ENCODE results near the gene ADAMTSL1. TPM values are rescaled to one million over a fixed set of nuclear protein-coding genes. Genes with fewer than 3 reads are reported as not detected.

The ADAMTSL1 gene
- total and polyA plus RNA-seq, 12 donors, result 0.37 to 5.2 (median 1.9) TPM

DNA sequence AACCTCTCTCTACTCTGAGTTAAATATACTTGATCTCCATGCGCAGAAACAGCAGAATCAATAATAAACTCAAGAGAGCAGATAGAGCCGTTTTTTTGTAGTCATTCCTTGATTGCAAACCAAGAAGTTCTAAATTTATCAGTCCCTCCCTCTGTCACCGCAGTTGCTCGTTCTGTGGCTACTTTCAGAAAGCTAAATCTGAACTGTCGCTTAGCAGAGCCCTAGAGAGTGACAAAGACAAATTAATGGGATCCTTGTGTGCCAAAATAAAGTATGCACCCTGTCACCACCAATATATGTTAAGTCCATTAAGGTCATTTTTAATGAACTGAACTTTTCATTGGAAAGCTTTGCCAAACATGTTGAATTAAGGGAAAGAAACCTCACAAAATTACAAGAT, 218.3 kb downstream of the ADAMTSL1 start:
- Histone ChIP-seq H3K9me3 (peaks cover 0 to 18% (median 5%) of the 10 kb centered on the region in 11 donors), H3K4me3 (no peak overlapping the region), H3K36me3 (peaks cover 0 to 12% (median 0%) of the 10 kb centered on the region in 9 donors), H3K4me1 (peaks cover 0 to 16% (median 5%) of the 10 kb centered on the region in 9 donors), H3K27ac (no peak overlapping the region), H3K27me3 (no peaks in the 10 kb centered on the region)
- ATAC-seq (peak in 3 of 8 donors; percentile 41 to 54 (median 49)), DNase-seq (no peak)
- TF ChIP-seq, protein P1, sequence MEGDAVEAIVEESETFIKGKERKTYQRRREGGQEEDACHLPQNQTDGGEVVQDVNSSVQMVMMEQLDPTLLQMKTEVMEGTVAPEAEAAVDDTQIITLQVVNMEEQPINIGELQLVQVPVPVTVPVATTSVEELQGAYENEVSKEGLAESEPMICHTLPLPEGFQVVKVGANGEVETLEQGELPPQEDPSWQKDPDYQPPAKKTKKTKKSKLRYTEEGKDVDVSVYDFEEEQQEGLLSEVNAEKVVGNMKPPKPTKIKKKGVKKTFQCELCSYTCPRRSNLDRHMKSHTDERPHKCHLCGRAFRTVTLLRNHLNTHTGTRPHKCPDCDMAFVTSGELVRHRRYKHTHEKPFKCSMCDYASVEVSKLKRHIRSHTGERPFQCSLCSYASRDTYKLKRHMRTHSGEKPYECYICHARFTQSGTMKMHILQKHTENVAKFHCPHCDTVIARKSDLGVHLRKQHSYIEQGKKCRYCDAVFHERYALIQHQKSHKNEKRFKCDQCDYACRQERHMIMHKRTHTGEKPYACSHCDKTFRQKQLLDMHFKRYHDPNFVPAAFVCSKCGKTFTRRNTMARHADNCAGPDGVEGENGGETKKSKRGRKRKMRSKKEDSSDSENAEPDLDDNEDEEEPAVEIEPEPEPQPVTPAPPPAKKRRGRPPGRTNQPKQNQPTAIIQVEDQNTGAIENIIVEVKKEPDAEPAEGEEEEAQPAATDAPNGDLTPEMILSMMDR (IDR thresholded peaks at IDR 0.05), result no peak
- WGBS, 2 donors, result 22 to 37% methylated on average over 5 of the region's 5 CpGs
- intact Hi-C loops (cut with DNase I), result no loop called here

DNA sequence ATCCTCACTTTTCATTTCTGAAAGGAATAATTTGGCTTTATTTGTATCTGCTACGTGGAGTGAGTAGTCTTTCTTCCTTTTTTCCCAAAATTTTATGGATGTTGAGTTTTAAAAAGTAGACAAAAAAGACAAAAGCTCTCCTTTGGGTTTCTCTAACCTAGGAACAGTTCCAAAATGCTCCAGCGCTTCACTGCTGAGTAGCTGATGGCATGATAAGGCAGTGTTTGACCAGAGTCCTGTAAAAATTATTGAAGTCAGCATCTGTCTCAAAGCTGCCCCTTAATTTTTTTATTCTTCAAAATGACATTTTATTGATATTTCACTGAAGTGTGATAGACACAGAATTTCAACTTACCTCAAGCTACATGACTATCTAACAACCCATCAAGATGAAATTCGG, 219.0 kb downstream of the ADAMTSL1 start:
- no peak for DNase-seq
- peaks cover 0 to 16% (median 5%) of the 10 kb centered on the region in 9 donors for H3K4me1 ChIP-seq
- intact Hi-C loops (cut with DNase I), result no loop called here
- H3K27me3 ChIP-seq, result no peaks in the 10 kb centered on the region
- WGBS, 2 donors, result 80 to 83% methylated on average over 3 of the region's 3 CpGs
- H3K27ac ChIP-seq, result no peak overlapping the region
- no peak overlapping the region for H3K4me3 ChIP-seq
- ATAC-seq, result no peak
- H3K36me3 ChIP-seq, result peaks cover 0 to 12% (median 0%) of the 10 kb centered on the region in 9 donors
- H3K9me3 ChIP-seq, result peaks cover 0 to 18% (median 5%) of the 10 kb centered on the region in 11 donors
- TF ChIP-seq, protein P1 (IDR thresholded peaks at IDR 0.05), result no peak

DNA sequence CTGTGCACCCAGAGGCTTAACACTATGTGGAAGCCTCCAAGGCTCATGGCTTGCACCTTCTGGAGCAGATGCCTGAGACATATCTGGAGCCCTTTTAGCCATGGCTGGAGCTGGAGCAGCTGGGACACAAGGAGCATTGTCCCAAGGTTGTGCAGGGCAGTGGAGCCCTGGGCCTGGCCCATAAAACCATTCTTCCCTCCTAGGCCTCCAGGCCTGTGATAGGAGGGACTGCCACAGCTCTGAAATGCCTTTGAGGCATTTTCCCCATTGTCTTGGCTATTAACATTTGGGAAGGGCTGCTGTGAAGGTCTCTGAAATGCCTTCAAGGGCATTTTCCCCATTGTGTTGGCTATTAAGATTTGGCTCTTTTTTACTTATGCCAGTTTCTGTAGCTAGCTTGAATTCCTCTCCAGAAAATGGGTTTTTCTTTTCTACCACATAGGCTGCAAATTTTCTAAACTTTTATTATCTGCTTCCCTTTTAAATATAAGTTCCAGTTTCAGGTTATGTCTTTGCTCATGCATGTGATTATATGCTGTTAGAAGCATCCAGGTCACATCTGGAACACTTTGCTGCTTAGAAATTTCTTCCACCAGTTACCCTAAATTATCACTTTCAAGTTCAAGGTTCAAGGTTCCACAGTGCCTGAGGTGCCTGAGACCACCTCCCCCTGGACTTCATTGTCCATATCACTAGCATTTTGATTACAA, 221.2 kb downstream of the ADAMTSL1 start:
- Histone ChIP-seq H3K27ac (no peak overlapping the region), H3K9me3 (peaks cover 0 to 18% (median 5%) of the 10 kb centered on the region in 11 donors), H3K27me3 (no peaks in the 10 kb centered on the region), H3K4me1 (peaks cover 0 to 13% (median 5%) of the 10 kb centered on the region in 9 donors), H3K36me3 (peaks cover 0 to 12% (median 0%) of the 10 kb centered on the region in 9 donors), H3K4me3 (no peak overlapping the region)
- TF ChIP-seq, protein P1 (IDR thresholded peaks at IDR 0.05), result no peak
- intact Hi-C loops (cut with DNase I), result no loop called here
- ATAC-seq, result no peak
- no peak for DNase-seq

DNA sequence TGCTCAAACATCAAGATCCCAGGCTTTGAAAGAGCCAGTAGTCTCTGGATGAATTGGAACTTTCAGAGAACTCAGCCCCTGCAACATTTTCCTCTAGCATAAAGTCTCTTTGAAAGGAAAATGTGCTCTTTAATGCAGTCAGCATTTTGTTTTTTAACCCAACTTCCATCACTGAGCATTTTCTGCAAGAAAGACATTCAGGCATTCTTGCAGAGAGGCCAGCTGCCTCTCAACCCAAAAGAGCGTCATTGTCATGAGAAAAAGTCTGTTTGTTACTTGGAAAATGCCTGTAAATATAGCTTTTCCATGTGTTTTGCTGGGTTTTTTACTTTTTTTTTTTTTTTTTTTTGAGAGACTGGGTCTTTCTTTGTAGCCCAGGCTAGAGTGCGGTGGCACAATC, 225.0 kb downstream of the ADAMTSL1 start:
- no peak for DNase-seq
- H3K4me1 ChIP-seq, result peaks cover 0 to 14% (median 0%) of the 10 kb centered on the region in 9 donors
- peaks cover 0 to 12% (median 0%) of the 10 kb centered on the region in 9 donors for H3K36me3 ChIP-seq
- H3K9me3 ChIP-seq, result peaks cover 0 to 18% (median 5%) of the 10 kb centered on the region in 11 donors
- H3K4me3 ChIP-seq, result no peak overlapping the region
- ATAC-seq, result no peak
- intact Hi-C loops (cut with DNase I), result no loop called here
- no peak overlapping the region for H3K27ac ChIP-seq
- H3K27me3 ChIP-seq, result no peaks in the 10 kb centered on the region
- WGBS, 2 donors, result 69 to 73% methylated on average over 2 of the region's 2 CpGs
- TF ChIP-seq, protein P1 (IDR thresholded peaks at IDR 0.05), result no peak
